Epidermal melanocyte (primary cell): ENCODE data around the gene CXCL12.

ENCODE experiments used
- DNase-seq: peaks from one replicate; pipeline ENCODE4 v3.0.0; 2011; ENCODE audit warnings: low spot score; ENCODE audit not compliant: insufficient read length

The CXCL12 gene

GRCh38 chr10:44364566-44364965 lies 20.3 kb downstream of the CXCL12 start:
- DNase-seq = no peak

- no peak for DNase-seq
These were observed 21.2 kb downstream of the CXCL12 start for GRCh38 chr10:44363716-44364115.

GRCh38 chr10:44362866-44363711 lies 21.8 kb downstream of the CXCL12 start:
- DNase-seq = no peak

DNA sequence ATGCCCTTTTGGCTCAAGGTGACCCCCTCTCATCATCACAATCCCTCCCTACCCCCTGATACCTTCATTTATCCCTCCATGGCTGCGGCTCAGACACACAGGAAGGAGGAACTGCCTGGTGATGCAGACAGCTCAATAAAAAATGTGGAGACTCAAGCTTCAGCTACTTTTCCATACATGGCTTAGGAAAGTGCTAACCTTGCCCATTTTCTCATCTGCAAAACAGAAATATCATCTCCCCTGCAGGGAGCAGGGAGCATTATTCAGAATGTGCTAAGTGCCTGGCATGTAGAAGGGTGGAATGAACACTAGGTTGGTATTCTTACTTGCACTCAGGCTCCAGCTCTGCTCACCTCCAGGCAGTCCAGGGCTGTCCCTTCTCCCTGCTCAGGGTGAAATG lies 23.8 kb downstream of the CXCL12 start:
- no peak for DNase-seq

DNA sequence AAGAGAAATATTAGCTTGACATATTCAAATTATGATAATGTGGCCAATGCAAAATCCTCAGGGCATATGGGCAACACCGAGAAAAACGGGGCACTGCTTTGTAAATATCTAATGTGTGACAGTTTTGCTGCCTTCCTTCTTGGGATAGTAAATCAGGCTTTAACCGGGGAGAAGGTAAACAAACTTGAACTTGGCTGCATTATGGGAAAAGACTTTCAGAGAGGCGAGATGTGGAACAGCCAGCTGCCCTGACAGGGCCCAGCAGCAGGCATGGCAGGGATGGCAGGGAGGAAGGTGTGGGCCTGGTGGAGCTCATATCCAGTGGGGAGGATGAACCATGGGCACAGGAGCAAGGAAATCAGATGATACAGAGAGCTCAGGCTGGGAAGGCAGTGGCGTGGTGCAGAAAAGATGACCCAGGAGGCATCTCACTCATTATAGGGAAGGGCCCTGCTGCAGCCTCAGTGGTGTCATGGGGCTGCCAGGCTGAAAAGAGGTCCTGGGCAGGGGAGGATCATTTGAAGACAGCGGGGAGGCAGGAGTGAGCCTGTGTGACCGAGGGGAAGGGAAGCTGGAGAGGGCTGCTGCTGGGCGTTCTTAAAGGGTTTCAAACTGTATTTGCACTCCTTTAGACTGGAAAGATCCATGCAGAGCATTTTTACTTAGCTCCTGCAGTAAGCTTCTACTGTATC lies 26.7 kb downstream of the CXCL12 start:
- no peak for DNase-seq

GRCh38 chr10:44357023-44357540 lies 27.8 kb downstream of the CXCL12 start:
- DNase-seq = no peak

- no peak for DNase-seq
These were observed 28.5 kb downstream of the CXCL12 start for GRCh38 chr10:44356139-44357022.

DNA sequence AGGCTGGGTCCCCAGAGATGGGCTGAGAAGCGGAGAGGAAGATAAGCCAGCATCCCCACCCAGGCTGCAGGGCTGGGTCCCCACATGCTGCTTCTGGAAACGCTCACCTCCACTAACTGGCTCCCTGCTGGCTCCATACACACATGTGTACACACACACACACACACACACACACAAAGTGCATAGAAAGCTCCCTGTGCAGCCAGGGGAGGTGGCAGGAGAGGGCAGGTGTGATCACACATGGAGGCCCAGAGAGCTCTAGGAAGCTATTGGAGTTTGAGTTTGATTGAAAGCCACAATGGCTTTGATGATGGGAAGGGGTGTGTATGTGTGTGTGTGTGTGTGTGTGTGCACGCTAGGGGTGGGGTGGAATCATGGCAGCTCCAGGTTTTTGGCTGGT lies 29.3 kb downstream of the CXCL12 start:
- DNase-seq = no peak

GRCh38 chr10:44354771-44355170 lies 30.1 kb downstream of the CXCL12 start:
- no peak for DNase-seq

DNA sequence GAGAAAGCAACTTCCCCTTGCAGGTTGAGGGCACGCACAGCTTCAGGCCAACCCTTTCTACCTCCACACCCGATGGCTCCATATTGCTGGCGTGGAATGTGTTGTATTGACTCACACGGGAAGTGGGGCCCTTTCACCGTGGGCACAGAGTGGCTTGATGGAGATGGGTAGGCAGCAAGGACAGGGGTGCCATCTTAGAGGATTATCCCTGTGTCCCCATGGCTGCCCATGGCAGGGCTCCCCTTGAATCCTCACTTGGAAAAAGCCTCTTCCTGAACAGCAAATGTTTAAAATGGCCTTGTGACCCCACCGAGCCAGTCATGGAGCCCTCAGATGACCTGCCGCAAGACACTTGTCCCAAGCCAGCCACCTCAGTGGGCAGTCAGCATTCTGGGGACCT lies 31.2 kb downstream of the CXCL12 start:
- DNase-seq = no peak

DNA sequence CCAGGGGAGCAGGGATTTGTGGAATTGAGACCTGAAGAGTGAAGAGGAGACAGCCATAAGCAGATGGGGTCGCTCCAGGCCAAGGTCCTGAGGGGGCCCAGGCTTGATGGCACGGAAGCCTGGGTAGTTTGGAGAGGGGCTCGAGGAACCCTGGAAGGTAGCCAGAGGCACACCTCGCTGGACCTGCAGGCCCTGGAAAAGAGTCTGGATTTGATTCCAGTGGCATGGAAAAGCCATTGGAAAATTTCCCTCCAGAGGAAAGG lies 31.8 kb downstream of the CXCL12 start:
- DNase-seq = no peak

DNA sequence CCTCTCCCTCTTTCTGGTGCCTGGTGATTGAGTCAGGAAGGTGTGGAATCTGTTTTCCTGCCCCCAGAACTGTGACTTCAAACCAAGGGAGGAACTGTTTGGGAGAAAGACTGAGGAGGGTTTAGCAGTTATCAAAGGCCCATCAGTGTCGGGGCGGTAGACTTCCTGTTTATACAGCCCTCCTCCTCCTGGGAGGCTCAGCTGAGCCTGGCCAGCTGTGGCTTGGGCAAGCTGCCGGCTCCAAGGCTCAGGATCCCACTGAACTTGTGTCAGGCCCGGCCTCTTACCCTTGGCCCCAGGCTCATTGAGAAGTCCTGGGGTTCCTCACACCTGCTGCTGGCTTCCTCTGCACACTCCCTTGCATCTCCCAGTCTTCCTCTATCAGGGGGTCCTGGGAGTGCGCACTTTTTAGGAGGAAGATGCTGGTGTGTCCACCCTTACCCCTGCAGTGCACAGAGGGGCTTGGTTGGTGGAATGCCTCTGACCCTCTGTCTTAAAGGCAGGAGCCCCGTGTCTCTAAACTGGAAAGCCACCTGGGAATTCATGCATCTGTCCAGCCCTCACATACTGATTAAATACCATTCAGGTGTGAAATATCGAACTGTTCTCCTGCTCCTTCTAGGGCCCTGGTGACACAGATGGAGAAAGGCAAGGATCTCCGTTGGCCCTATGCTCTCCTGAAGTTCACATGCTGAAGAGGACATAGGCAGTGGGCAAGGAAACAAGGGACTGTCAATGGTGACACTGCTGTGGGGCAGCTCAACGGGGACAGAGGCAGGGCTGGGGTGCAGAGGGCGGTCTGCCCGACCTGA lies 32.4 kb downstream of the CXCL12 start:
- DNase-seq = no peak

- DNase-seq = no peak
These were observed 36.4 kb downstream of the CXCL12 start for GRCh38 chr10:44348496-44348895.

- DNase-seq = no peak
These were observed 37.1 kb downstream of the CXCL12 start for GRCh38 chr10:44347609-44348400.

- no peak for DNase-seq
These were observed 40.2 kb downstream of the CXCL12 start for GRCh38 chr10:44344727-44345126.

GRCh38 chr10:44343843-44344242 lies 41.1 kb downstream of the CXCL12 start:
- DNase-seq = no peak

GRCh38 chr10:44341886-44342285 lies 43.0 kb downstream of the CXCL12 start:
- DNase-seq = no peak

- DNase-seq = no peak
These were observed 44.3 kb downstream of the CXCL12 start for GRCh38 chr10:44340557-44340956.

GRCh38 chr10:44339218-44339617 lies 45.7 kb downstream of the CXCL12 start:
- no peak for DNase-seq

DNA sequence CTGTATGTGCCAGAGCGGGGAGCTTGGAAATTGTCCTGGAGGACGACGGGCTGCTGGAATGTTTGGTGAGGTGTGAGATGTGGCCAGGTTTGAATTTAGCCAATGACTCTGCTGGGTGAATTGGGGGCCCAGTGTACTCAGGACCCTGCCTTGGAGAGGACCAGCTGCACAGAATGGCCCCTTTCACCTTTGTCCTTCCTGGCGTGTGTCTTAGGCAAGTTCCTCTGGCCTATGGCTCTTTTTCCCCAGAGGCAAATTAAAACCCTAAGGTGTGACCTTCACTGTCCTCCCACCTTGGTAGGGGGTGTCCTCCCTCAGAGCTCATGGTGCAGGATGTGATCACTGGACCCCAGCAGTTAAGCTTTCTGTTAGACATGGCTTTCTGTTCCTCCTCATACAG lies 47.8 kb downstream of the CXCL12 start:
- DNase-seq = no peak
